GM03348 (cell line): Measurements from ENCODE around the gene GNAQ.

Source experiments
- DNase-seq: peaks from one replicate; pipeline ENCODE4 v3.0.0; 2012; ENCODE audit warnings: low spot score

GNAQ gene

GRCh38 chr9:77974434-77974833 is 57.2 kb downstream of the GNAQ start:
- no peak for DNase-seq

GRCh38 chr9:77969083-77969482 is 62.5 kb downstream of the GNAQ start:
- no peak for DNase-seq

GRCh38 chr9:77968506-77968905 is 63.1 kb downstream of the GNAQ start:
- DNase-seq, result no peak

- DNase-seq, result no peak
These were observed 64.9 kb downstream of the GNAQ start for GRCh38 chr9:77966718-77967117.

GRCh38 chr9:77965445-77966123 is 66.0 kb downstream of the GNAQ start:
- DNase-seq, result no peak

- DNase-seq, result no peak
These were observed 67.4 kb downstream of the GNAQ start for GRCh38 chr9:77964258-77964657.

- DNase-seq, result no peak
These were observed 70.1 kb downstream of the GNAQ start for GRCh38 chr9:77961541-77961940.

- no peak for DNase-seq
These were observed 71.1 kb downstream of the GNAQ start for GRCh38 chr9:77960356-77961153.

GRCh38 chr9:77959803-77960202 is 71.8 kb downstream of the GNAQ start:
- no peak for DNase-seq

GRCh38 chr9:77957652-77958051 is 74.0 kb downstream of the GNAQ start:
- DNase-seq, result no peak

GRCh38 chr9:77956555-77956954 is 75.1 kb downstream of the GNAQ start:
- DNase-seq, result no peak

- no peak for DNase-seq
These were observed 77.0 kb downstream of the GNAQ start for GRCh38 chr9:77954666-77955015.

- no peak for DNase-seq
These were observed 77.5 kb downstream of the GNAQ start for GRCh38 chr9:77954013-77954665.

GRCh38 chr9:77953590-77953989 is 78.0 kb downstream of the GNAQ start:
- no peak for DNase-seq

GRCh38 chr9:77952635-77953328 is 78.8 kb downstream of the GNAQ start:
- peak; percentile 43 for DNase-seq

- DNase-seq, result no peak
These were observed 80.2 kb downstream of the GNAQ start for GRCh38 chr9:77951369-77951768.

- no peak for DNase-seq
These were observed 81.7 kb downstream of the GNAQ start for GRCh38 chr9:77949751-77950436.

- no peak for DNase-seq
These were observed 84.0 kb downstream of the GNAQ start for GRCh38 chr9:77947651-77948050.

GRCh38 chr9:77946969-77947620 is 84.5 kb downstream of the GNAQ start:
- no peak for DNase-seq

- no peak for DNase-seq
These were observed 85.3 kb downstream of the GNAQ start for GRCh38 chr9:77946296-77946695.

GRCh38 chr9:77945798-77946197 is 85.8 kb downstream of the GNAQ start:
- no peak for DNase-seq
